LNCaP clone FGC (cell line): ENCODE measurements around the gene C17orf67.

ENCODE experiments used
- DNase-seq: peaks from one replicate; pipeline ENCODE4 v3.0.0-alpha.2; 2011; ENCODE audit warnings: low read depth
- H3K4me3 ChIP-seq: 2 replicates; pipeline ENCODE4 v1.5.1; 2011; ENCODE audit warnings: mild to moderate bottlenecking, low read depth, low read length, control low read depth
- CTCF ChIP-seq: IDR thresholded peaks from 2 replicates; pipeline ENCODE4 v1.5.1; 2012; ENCODE audit warnings: mild to moderate bottlenecking; ENCODE audit not compliant: control insufficient read depth, insufficient read depth; ENCODE audit errors: extremely low read depth

The C17orf67 gene

GRCh38 chr17:56819431-56820145, 14.1 kb downstream of the C17orf67 start:
- peak; percentile 43 for DNase-seq

GRCh38 chr17:56819030-56819429, 14.7 kb downstream of the C17orf67 start:
- DNase-seq = no peak
- H3K4me3 ChIP-seq = no peak overlapping the region
- TF ChIP-seq CTCF = no peak

More at GRCh38 chr17:56819431-56820145, 14.1 kb downstream of the C17orf67 start:
- TF ChIP-seq CTCF = peak; percentile 88
- no peak overlapping the region for H3K4me3 ChIP-seq

DNA sequence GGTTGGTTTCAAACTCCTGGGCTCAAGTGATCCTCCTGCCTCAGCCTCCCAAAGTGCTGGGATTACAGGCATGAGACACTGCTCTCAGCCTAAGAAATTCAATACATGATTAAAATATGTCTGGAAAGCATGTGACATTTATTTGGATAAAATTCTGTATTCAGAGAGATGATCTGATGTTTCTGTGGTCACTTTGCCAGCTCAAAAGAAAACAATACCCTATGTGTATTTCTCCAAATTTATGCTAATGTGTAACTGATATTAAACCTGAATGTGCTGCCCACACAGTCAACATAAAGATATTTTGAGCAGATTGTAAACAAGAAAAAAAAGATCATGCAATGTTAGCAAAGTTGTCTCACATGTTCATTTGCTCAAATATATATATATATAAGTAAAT, 16.7 kb downstream of the C17orf67 start:
- no peak overlapping the region for H3K4me3 ChIP-seq
- DNase-seq = no peak
- no peak for TF ChIP-seq CTCF

DNA sequence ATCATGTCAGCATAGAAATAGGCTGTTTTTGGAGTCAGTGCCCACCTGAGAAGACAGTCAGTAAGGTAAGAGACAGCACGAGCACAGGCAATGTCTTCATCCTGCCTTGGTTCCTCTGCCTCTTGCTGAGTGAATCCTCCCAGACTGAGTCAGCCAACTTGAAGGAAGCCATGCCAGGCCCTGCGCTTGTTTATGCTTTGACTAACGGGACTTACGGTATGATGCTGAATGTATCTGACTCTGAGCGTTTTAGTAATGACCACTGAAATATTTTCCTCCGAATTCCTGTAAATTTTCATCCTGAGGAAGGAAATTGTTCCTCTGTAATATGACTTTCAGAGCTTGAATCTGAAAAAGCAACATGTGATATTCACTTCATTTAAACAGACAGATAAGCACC, 18.0 kb downstream of the C17orf67 start:
- no peak for TF ChIP-seq CTCF
- DNase-seq = no peak

DNA sequence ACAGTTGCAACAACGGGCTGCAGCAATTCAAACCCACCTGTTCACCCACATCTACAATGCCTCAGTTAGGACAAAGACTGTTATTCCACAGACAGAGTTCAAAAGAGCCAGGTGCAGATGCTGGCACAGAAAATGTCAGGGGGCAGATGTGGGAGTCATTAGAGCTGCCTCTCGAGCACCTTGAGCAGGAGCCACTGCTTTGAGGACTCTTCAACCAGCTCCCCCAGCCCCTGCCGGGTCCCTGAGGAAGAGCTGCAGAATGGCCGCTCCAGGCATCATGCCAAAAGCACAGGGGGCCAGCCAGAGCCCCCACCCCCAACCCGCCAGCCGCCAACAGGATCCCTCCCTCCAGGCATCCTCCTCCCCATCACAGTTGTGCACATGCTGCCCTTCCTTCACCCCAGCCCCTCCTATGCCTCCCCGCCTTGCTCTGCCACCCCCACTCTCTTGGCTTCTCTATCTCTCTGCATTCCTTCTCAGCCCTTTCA, 20.8 kb downstream of the C17orf67 start:
- no peak for TF ChIP-seq CTCF
- no peak for DNase-seq
- H3K4me3 ChIP-seq = no peak overlapping the region

More for the DNA sequence above, 18.0 kb downstream of the C17orf67 start:
- H3K4me3 ChIP-seq = no peak overlapping the region

DNA sequence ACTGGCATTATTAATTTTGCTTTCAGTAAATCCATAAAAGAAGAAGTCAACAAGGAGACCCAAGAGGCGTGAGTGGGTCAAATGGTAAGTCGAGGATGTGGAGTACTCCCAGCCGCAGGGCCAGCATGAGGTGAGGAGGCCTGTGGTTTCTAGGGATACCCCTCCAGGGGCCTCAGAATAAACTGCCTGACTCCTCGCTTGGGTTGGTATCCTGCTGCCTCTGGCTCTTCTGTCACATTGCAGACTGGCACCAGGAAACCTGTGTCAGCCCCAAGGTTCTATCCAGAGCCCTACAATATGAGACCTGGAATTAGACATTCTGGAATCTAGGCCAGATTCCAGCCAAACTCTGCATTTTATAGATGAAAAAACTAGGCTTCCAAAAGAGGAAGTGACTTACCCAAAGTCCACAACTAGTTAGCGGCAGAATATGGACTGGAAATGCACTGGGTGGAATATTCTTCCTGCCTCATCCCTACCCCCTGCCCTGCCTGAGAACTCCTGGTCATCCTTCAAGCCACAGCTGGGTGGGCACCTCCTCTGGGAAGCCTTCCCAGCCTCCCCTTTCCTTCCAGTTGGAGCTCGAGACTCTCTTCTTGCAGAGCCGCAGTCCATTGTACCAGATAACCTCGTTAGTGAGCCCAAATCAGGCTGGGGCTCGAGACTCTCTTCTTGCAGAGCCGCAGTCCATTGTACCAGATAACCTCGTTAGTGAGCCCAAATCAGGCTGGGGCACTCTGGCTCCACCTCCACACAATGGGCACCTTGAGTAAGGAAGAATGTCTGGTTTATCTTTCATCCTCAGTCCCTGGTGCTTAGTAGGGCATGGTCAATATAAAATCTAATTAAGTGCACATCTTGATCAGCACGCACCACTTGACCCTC, 22.6 kb downstream of the C17orf67 start:
- no peak for TF ChIP-seq CTCF
- no peak overlapping the region for H3K4me3 ChIP-seq
- DNase-seq = no peak
